Fibroblast of upper back skin (primary cell): Measurements from ENCODE around the gene UGT1A1.

Source experiments
- DNase-seq: peaks from one replicate; pipeline ENCODE4 v3.0.0-alpha.2; 2013

Gene UGT1A1

GRCh38 chr2:233758849-233759248, 1.2 kb upstream of the UGT1A1 start:
- DNase-seq: no peak

- DNase-seq: no peak
Observed at GRCh38 chr2:233761040-233761769, 1.1 kb downstream of the UGT1A1 start.

- no peak for DNase-seq
Observed at GRCh38 chr2:233764264-233764663, 4.2 kb downstream of the UGT1A1 start.

- no peak for DNase-seq
Observed at GRCh38 chr2:233764761-233765160, 4.7 kb downstream of the UGT1A1 start.

- no peak for DNase-seq
Observed at GRCh38 chr2:233766416-233766815, 6.3 kb downstream of the UGT1A1 start.

GRCh38 chr2:233768076-233768475, 8.0 kb downstream of the UGT1A1 start:
- no peak for DNase-seq

- no peak for DNase-seq
Observed at GRCh38 chr2:233769260-233769659, 9.2 kb downstream of the UGT1A1 start.

GRCh38 chr2:233772153-233772552, 12.1 kb downstream of the UGT1A1 start:
- no peak for DNase-seq

- no peak for DNase-seq
Observed at GRCh38 chr2:233772583-233772982, 12.5 kb downstream of the UGT1A1 start.

- DNase-seq: no peak
Observed at GRCh38 chr2:233773854-233774253, 13.8 kb downstream of the UGT1A1 start.

GRCh38 chr2:233775414-233775813, 15.3 kb downstream of the UGT1A1 start:
- no peak for DNase-seq

- DNase-seq: no peak
Observed at GRCh38 chr2:233778030-233778429, 18.0 kb downstream of the UGT1A1 start, which contains the start of gene MROH2A. Gene MROH2A (plus strand): TSS chr2:233778330. CDS start chr2:233779359, 1,029 bp downstream.

- DNase-seq: no peak
Observed at GRCh38 chr2:233779722-233780121, 19.7 kb downstream of the UGT1A1 start.

GRCh38 chr2:233780771-233781170, 20.7 kb downstream of the UGT1A1 start:
- DNase-seq: no peak

GRCh38 chr2:233789554-233789953, 29.5 kb downstream of the UGT1A1 start:
- DNase-seq: no peak

- DNase-seq: no peak
Observed at GRCh38 chr2:233791151-233791882, 31.2 kb downstream of the UGT1A1 start.

- no peak for DNase-seq
Observed at GRCh38 chr2:233791883-233792329, 31.8 kb downstream of the UGT1A1 start.

GRCh38 chr2:233792720-233793119, 32.6 kb downstream of the UGT1A1 start:
- no peak for DNase-seq

- DNase-seq: no peak
Observed at GRCh38 chr2:233793465-233794127, 33.5 kb downstream of the UGT1A1 start.

- DNase-seq: no peak
Observed at GRCh38 chr2:233794128-233794658, 34.1 kb downstream of the UGT1A1 start.

- no peak for DNase-seq
Observed at GRCh38 chr2:233795735-233796171, 35.7 kb downstream of the UGT1A1 start.

- no peak for DNase-seq
Observed at GRCh38 chr2:233796254-233796653, 36.2 kb downstream of the UGT1A1 start.

- no peak for DNase-seq
Observed at GRCh38 chr2:233798335-233799086, 38.4 kb downstream of the UGT1A1 start.
